Activated T-cell treated with anti-CD3 and anti-CD28 coated beads for 48 hours (primary cell): Measurements from ENCODE around the gene TLCD3A.
"Not testable (repeated sequence)": the region's sequence is repeated elsewhere in the genome, so short reads cannot be mapped to it uniquely, and the experiment has no call there.

Experiments
- DNase-seq: peaks from one replicate; pipeline ENCODE4 v3.0.0-alpha.2; 2020; ENCODE audit warnings: low read depth

The TLCD3A gene

GRCh38 chr17:732067-732901 is at the start of gene TLCD3A:
TLCD3A (plus strand) TSS chr17:732596; CDS start chr17:732648, 52 bp downstream.
- DNase-seq = peak; percentile 62

DNA sequence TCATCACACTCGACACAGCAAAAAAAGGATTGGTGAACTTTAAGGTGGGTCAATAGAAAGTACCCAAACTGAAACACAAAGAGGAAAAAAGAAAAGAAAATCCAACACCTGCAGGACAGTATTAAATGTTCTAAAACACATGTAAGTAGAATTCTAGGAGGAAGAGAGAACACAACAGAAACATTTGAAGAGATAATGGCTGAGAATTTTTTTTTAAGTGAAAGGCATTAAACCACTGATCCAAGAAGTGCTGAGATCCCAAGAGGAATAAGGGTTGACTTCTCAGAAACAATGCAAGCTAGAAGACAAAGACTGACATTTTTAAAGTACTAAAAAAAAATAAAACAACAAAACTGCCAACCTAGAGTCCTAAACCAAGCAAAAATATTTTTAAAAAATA is 49.4 kb upstream of the TLCD3A start:
- DNase-seq = no peak

- no peak for DNase-seq
These were observed 48.7 kb upstream of the TLCD3A start for GRCh38 chr17:683499-684254.

DNA sequence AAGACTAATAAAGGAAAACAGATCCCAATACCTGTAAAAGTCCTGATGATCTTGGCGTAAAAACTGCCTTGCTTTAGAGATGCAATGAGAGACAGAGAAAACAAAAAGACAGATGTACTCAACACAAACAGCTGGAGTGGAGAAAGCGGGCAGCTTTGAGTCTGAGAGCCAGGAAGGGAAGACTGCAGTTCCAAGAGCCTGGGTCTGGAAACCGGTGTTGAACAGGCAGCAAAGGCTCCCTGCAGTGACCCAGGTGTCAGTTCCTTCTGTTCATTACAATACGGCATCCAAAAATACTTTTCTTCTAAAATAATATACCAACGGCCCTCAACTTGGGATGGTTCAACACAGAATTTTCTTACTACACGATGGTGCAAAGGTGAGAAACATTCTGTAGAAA is 47.4 kb upstream of the TLCD3A start:
- no peak for DNase-seq

- no peak for DNase-seq
These were observed 44.1 kb upstream of the TLCD3A start for GRCh38 chr17:688100-688989.

DNA sequence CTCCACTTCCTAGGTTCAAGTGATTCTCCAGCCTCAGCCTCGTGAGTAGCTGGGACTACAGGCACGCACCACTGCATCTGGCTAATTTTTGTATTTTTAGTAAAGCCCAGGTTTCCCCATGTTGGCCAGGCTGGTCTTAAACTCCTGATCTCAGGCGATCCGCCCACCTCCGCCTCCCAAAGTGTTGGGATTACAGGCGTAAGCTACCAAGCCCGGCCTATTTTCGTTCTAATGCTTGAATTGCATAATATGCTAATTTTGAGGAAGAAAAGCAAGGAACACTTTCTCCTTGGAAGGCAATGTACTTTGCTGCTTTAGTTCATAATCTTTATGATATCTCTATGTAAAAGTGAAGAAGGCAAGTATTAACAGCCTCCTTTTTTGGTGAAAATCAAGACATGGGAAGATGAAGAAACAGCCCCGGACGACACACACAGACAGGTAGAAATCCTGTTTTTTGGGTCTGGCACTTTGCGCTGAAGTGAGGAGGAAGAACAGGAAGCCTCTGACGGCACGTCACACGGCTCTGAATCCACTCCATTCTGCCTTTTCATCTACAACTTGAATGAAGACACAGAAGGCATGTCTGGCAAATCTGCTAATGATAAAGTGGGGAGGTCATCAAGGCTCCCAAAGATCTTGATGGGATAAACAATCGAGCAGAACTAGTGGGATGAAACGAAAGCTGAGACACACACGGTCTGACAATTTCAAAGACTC is 42.7 kb upstream of the TLCD3A start:
- no peak for DNase-seq

GRCh38 chr17:690361-690760 is 42.0 kb upstream of the TLCD3A start:
- DNase-seq = no peak

GRCh38 chr17:691423-691822 is 41.0 kb upstream of the TLCD3A start:
- DNase-seq = no peak

DNA sequence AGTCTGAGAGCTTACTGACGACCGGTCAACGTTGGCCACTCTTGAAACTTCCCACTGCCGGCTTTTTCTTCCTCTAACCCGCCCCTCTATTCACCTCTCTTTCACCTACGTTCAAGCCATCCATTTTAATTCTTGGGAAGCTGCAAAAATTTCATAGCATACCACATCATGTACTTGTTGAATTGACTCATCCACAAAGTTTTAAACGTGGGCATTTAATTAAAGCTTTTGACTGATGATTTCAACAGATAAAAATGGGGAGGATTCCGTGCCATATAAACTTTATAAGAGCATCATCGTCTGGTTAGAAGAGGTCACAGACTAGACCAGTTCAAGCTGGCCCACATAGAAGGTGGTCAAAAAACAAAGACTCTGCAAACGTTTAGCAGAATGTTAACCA is 40.3 kb upstream of the TLCD3A start:
- no peak for DNase-seq

DNA sequence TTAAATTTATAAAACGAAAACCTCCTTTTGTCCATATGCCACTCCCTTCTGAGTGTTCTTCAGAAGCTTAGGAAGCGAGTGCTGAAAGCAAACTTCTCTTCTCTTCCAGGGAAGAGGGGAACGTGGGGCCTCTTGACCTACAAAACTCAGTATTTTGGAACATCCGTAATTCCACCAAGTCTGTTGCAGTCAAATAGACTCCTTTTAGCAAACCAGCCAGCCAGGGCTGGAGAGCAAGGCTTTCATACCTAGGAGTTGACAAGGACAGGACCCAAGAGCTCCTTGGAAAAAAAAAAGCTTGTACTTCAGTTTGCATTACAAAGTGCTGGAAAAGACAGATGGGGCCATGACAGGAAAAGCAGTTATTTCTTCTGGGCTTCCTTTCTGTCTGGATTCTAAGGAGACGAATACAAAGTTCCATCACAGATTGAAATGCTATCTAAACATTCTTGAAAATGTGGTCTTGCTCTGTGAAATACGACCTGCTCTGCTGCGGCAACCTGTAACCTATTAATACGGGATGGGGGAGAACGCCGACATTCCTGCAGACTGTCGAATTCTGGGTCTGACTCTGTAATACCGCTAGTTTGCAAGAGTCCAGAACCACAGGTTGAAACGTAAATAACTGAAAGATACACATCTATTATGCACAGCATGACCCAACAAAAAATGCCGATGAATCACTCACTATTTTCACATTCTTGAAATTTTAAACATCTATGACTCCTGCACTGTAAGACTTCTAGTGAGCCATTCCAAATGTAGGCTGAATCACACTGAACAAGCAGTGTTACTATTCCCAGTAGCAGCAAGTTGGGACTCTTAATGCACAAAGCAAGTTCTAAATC is 38.4 kb upstream of the TLCD3A start:
- DNase-seq = no peak

DNA sequence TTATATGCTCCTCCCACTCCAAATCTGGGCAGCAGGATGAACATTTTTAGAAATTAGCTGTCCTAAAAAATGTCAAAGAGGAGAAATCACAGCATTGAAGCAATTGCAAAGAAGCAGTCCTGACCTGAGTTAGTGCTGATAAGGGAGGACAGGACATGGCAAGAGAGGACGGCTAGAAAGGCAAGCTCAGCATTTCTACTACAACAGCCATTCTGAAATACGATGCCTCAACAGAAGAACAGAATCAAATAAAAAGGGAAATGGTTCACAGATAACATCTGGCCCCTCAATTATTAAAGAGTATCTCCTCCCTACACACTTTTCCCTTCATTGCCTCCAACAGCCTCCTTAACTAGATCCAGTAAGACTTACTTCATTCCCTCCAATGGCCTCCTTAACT is 36.0 kb upstream of the TLCD3A start:
- DNase-seq = no peak

GRCh38 chr17:697682-698081 is 34.7 kb upstream of the TLCD3A start:
- no peak for DNase-seq

DNA sequence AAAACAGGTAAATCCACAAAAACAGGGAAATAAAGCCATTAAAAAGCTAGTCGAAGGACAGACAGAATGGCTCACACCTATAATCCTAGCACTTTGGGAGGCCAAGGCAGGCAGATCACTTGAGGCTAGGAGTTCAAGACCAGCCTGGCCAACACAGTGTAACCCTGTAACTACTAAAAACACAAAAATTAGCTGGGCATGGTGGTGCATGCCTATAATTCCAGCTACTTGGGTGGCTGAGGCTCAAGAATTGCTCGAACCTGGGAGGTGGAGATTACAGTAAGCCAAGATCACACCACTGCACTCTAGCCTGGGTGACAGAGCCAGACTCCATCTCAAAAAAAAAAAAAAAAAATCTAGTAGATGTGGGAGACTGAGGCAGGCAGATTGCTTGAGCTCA is 34.3 kb upstream of the TLCD3A start:
- DNase-seq = not testable (repeated sequence)

GRCh38 chr17:699345-699744 is 33.1 kb upstream of the TLCD3A start:
- DNase-seq = no peak

GRCh38 chr17:700504-701094 is 31.8 kb upstream of the TLCD3A start:
- DNase-seq = no peak

GRCh38 chr17:703081-703875 is 29.1 kb upstream of the TLCD3A start:
- no peak for DNase-seq

DNA sequence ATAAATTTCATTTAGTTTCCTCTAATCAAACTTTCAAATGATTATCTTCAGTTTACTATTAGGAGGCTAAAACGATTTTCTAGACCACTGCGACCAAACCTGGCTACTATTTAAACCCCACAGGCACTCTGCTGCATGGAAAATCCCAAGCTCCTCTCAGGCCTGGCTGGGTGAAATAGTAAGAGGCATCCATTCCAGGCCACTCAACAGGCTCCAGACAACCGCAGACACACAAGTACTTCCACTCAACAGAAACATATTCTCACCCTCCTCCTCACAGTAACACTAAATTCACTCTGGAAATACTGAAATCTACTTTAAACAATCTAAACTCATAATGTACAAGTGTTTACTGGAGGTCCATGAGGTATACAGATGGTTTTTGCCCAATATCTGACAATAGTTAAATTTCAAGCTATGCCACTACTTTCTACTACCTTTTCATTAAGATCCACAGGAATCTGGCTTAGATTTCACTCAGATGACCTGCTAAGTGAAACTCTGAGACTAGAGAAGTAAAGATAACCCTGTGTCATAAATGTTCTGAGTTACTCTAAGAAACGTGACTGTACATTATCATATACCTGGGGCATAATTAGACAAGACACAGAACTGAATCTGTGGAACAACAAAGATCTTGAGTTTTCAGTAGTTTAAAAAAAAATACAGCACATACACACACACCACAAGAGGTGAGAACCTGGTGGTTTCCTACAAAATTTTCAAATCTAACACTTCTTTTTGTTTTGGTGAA is 28.1 kb upstream of the TLCD3A start:
- no peak for DNase-seq

GRCh38 chr17:705011-705410 is 27.4 kb upstream of the TLCD3A start:
- DNase-seq = no peak

GRCh38 chr17:705863-706262 is 26.5 kb upstream of the TLCD3A start:
- no peak for DNase-seq
